H4 (cell line): ENCODE data around the gene TSPAN9. TPM values are rescaled to one million over a fixed set of nuclear protein-coding genes. Genes with fewer than 3 reads are reported as not detected.

Experiments
- DNase-seq: peaks from one replicate; pipeline ENCODE4 v3.0.0-alpha.2; 2015; ENCODE audit warnings: low spot score
- total RNA-seq: library from RNA; depleted of rRNA; stranded (reverse); fragments of >200 nt; shearing (Covaris generic); gene quantifications from 2 replicates; pipeline ENCODE4 v1.2.3, GENCODE V29; 2014; rRNA removed

Gene TSPAN9
- 12.7 and 15.8 TPM in 2 replicates for total RNA-seq

GRCh38 chr12:3076730-3077571 is at the start of gene TSPAN9:
Gene TSPAN9 (plus strand): TSS chr12:3077379. CDS start chr12:3201194, 123,815 bp downstream.
- DNase-seq = peak; percentile 59

- DNase-seq = no peak
These were observed 49.1 kb upstream of the TSPAN9 start for GRCh38 chr12:3028108-3028507.

GRCh38 chr12:3030821-3031429 is 46.3 kb upstream of the TSPAN9 start:
- no peak for DNase-seq

- no peak for DNase-seq
These were observed 45.0 kb upstream of the TSPAN9 start for GRCh38 chr12:3032161-3032560.

- DNase-seq = no peak
These were observed 44.2 kb upstream of the TSPAN9 start for GRCh38 chr12:3032770-3033538.

GRCh38 chr12:3033539-3033867 is 43.7 kb upstream of the TSPAN9 start:
- no peak for DNase-seq

- DNase-seq = peak; percentile 53
These were observed 43.0 kb upstream of the TSPAN9 start for GRCh38 chr12:3034067-3034750.

GRCh38 chr12:3035171-3035570 is 42.0 kb upstream of the TSPAN9 start:
- DNase-seq = no peak

- DNase-seq = no peak
These were observed 41.1 kb upstream of the TSPAN9 start for GRCh38 chr12:3035815-3036702.

- DNase-seq = no peak
These were observed 40.1 kb upstream of the TSPAN9 start for GRCh38 chr12:3036901-3037600.

- no peak for DNase-seq
These were observed 39.0 kb upstream of the TSPAN9 start for GRCh38 chr12:3038166-3038565.

GRCh38 chr12:3038926-3039510 is 38.2 kb upstream of the TSPAN9 start:
- no peak for DNase-seq

- no peak for DNase-seq
These were observed 37.0 kb upstream of the TSPAN9 start for GRCh38 chr12:3040026-3040656.

- DNase-seq = no peak
These were observed 36.3 kb upstream of the TSPAN9 start for GRCh38 chr12:3040663-3041544.

- peak; percentile 73 for DNase-seq
These were observed 35.5 kb upstream of the TSPAN9 start for GRCh38 chr12:3041558-3042164.

- no peak for DNase-seq
These were observed 34.8 kb upstream of the TSPAN9 start for GRCh38 chr12:3042394-3042793.

GRCh38 chr12:3042826-3043225 is 34.4 kb upstream of the TSPAN9 start:
- no peak for DNase-seq

GRCh38 chr12:3043406-3043805 is 33.8 kb upstream of the TSPAN9 start:
- DNase-seq = no peak
